Ovary (tissue), 3 donors: ENCODE measurements around the gene PIGH.

ENCODE experiments used
- CTCF ChIP-seq, 3 donors: fragments of 450-650 bp in 2 of 3; fragments of 200-600 bp in 1 of 3; IDR thresholded peaks; one replicate each; pipeline versions ENCODE4 v1.5.1 to v1.8.0; 2016 to 2022; ENCODE audit warnings: antibody characterized with exemption in 3 of 3, mild to moderate bottlenecking in 1 of 3
- EP300 ChIP-seq: sonication (generic); formaldehyde crosslinking; IDR thresholded peaks from one replicate; pipeline ENCODE4 v1.6.1; 2017; ENCODE audit warnings: antibody characterized with exemption
- POLR2A ChIP-seq: fragments of 450-650 bp; IDR thresholded peaks from one replicate; pipeline ENCODE4 v1.6.1; 2017; ENCODE audit warnings: antibody characterized with exemption, mild to moderate bottlenecking, moderate library complexity
- donor health status: DM: no; HTN: no; CAD: no.

DNA sequence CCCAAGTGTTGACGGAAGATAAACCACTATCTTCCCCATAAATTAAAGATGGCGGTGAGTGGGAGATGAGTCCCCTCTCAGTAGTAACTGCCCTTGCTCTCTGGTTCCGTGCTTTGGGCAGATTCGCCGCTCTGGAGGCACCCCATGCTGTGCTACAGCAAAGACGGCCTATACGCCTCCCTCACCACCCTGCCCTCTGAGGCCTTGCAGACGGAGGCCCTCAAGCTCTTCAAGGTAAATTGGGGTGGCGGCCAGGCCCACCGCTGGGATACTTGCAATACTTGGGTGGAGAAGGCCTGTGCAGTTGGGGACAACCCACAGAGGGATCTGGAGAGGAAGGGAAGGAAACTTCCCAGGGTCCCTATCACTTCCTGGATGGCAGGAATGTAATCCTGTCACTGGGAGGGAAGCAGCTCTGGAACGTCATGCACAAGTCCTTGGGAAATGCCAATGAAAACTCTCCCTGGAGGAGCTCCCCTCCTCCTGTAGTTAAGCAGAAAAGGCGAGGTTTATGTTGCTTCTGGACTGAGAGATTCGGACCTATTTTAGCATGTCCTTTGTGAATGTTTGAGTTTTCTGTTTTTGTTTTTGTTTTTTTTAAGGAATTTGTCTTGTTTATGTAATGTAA, 22.8 kb downstream of the PIGH start:
- TF ChIP-seq CTCF (IDR thresholded peaks at IDR 0.05) (no peak), POLR2A (no peak), EP300 (no peak)
